IMR-90 (cell line): ENCODE data around the gene SDK1. TPM values are rescaled to one million over a fixed set of nuclear protein-coding genes. Genes with fewer than 3 reads are reported as not detected.

Experiments
- ATAC-seq: fragments of 200-7000 bp; cut with Tn5 transposase; 2 replicates; pipeline ENCODE4 v1.9.1; 2020; ENCODE audit warnings: low read depth, mild to moderate bottlenecking, moderate library complexity
- BruUV-seq: library from RNA; stranded (reverse); fragments of 400-500 nt; replicated peaks from 2 replicates; lab custom pipeline; 2021; lab: Mats Ljungman, UMichigan
- CTCF ChIA-PET: fragments of 300-600 bp; formaldehyde crosslinking; extraction: SDS; loops from one replicate; lab custom pipeline; 2021; ENCODE audit warnings: antibody characterized with exemption; lab: Yijun Ruan, JAX
- POLR2A ChIA-PET: fragments of 300-600 bp; sonication (Branson Sonifier 250); formaldehyde crosslinking; loops from one replicate; lab custom pipeline; 2022; ENCODE audit warnings: antibody characterized with exemption; ENCODE audit not compliant: unreplicated experiment; lab: Charles Lee
- DNase-seq: peaks from one replicate; pipeline ENCODE4 v3.0.0; 2013
- H2AFZ ChIP-seq: replicated peaks from 2 replicates; pipeline ENCODE3; 2013; ENCODE audit warnings: low read length, mild to moderate bottlenecking; ENCODE audit not compliant: poor library complexity
- H2AK5ac ChIP-seq: 2 replicates; pipeline ENCODE4 v1.6.1; 2013; ENCODE audit warnings: low read depth, low read length, inconsistent platforms
- H2AK9ac ChIP-seq: replicated peaks from 2 replicates; pipeline ENCODE3; 2013; ENCODE audit warnings: mild to moderate bottlenecking, low read depth, low read length, moderate library complexity; ENCODE audit not compliant: poor library complexity
- H2BK120ac ChIP-seq: 2 replicates; pipeline ENCODE4 v1.6.1; 2013; ENCODE audit warnings: low read depth, low read length, inconsistent platforms
- H2BK15ac ChIP-seq: 3 replicates; pipeline ENCODE4 v1.6.1; 2013; ENCODE audit warnings: low read depth, low read length, inconsistent platforms
- H2BK20ac ChIP-seq: 2 replicates; pipeline ENCODE4 v1.6.1; 2013; ENCODE audit warnings: low read depth, mild to moderate bottlenecking, inconsistent platforms, low read length, moderate library complexity
- H2BK5ac ChIP-seq: 2 replicates; pipeline ENCODE4 v1.6.1; 2013; ENCODE audit warnings: mild to moderate bottlenecking, low read depth, low read length, inconsistent platforms; ENCODE audit not compliant: poor library complexity, severe bottlenecking
- H3K14ac ChIP-seq: replicated peaks from 2 replicates; pipeline ENCODE4 v1.6.1; 2013; ENCODE audit warnings: low read depth, low read length, inconsistent platforms
- H3K18ac ChIP-seq: 2 replicates; pipeline ENCODE4 v1.6.1; 2013; ENCODE audit warnings: low read depth, low read length, control low read depth
- H3K23ac ChIP-seq: 2 replicates; pipeline ENCODE4 v1.6.1; 2013; ENCODE audit warnings: low read depth, low read length, inconsistent platforms
- H3K27ac ChIP-seq: 2 replicates; pipeline ENCODE4 v1.5.1; 2013; ENCODE audit warnings: mild to moderate bottlenecking, control low read depth, low read length; ENCODE audit not compliant: insufficient read depth
- H3K27me3 ChIP-seq: 2 replicates; pipeline ENCODE4 v1.6.1; 2013; ENCODE audit warnings: low read length; ENCODE audit not compliant: control insufficient read depth, insufficient read depth
- H3K36me3 ChIP-seq: 2 replicates; pipeline ENCODE4 v1.6.1; 2013; ENCODE audit warnings: low read length, mixed read lengths; ENCODE audit not compliant: control insufficient read depth, insufficient read depth
- H3K4ac ChIP-seq: 2 replicates; pipeline ENCODE4 v1.6.1; 2013; ENCODE audit warnings: low read depth, low read length, inconsistent platforms
- H3K4me1 ChIP-seq: 2 replicates; pipeline ENCODE4 v1.6.1; 2013; ENCODE audit warnings: low read length, mixed read lengths; ENCODE audit not compliant: control insufficient read depth, insufficient read depth
- H3K4me2 ChIP-seq: 2 replicates; pipeline ENCODE4 v1.6.1; 2013; ENCODE audit warnings: low read depth, mild to moderate bottlenecking, control low read depth, low read length, moderate library complexity
- H3K4me3 ChIP-seq: 2 replicates; pipeline ENCODE4 v1.5.1; 2013; ENCODE audit warnings: low read depth, mild to moderate bottlenecking, control low read depth, low read length, moderate library complexity; ENCODE audit not compliant: insufficient read depth
- H3K56ac ChIP-seq: 2 replicates; pipeline ENCODE4 v1.6.1; 2013; ENCODE audit warnings: low read length, inconsistent platforms; ENCODE audit not compliant: insufficient read depth; ENCODE audit errors: extremely low read depth
- H3K79me1 ChIP-seq, 2 experiments: 2 replicates each; pipeline ENCODE4 v1.6.1; 2013; ENCODE audit warnings: low read length in 2 of 2, inconsistent platforms in 1 of 2, low read depth in 1 of 2
- H3K9ac ChIP-seq: 2 replicates; pipeline ENCODE4 v1.6.1; 2013; ENCODE audit warnings: low read depth, low read length, control low read depth
- H3K9me1 ChIP-seq: 2 replicates; pipeline ENCODE4 v1.6.1; 2013; ENCODE audit warnings: low read length, inconsistent platforms; ENCODE audit not compliant: insufficient read depth
- H3K9me3 ChIP-seq: 2 replicates; pipeline ENCODE4 v1.6.1; 2013; ENCODE audit warnings: low read length; ENCODE audit not compliant: control insufficient read depth, insufficient read depth
- H4K20me1 ChIP-seq: 2 replicates; pipeline ENCODE4 v1.6.1; 2013; ENCODE audit warnings: low read length, inconsistent platforms; ENCODE audit not compliant: insufficient read depth
- H4K5ac ChIP-seq: 2 replicates; pipeline ENCODE4 v1.6.1; 2013; ENCODE audit warnings: mild to moderate bottlenecking, low read depth, low read length, control low read depth
- H4K8ac ChIP-seq, 2 experiments: 2 replicates each; pipeline ENCODE4 v1.6.1; 2013; ENCODE audit warnings: low read depth in 2 of 2, low read length in 2 of 2, control low read depth in 1 of 2, inconsistent platforms in 1 of 2
- H4K91ac ChIP-seq: 2 replicates; pipeline ENCODE4 v1.6.1; 2013; ENCODE audit warnings: low read depth, low read length, inconsistent platforms; ENCODE audit not compliant: insufficient read depth
- CEBPB ChIP-seq: IDR thresholded peaks from 2 replicates; pipeline ENCODE4 v1.6.1; 2012; ENCODE audit warnings: low read depth, low read length, improper control_type of control experiment
- CHD1 ChIP-seq: IDR thresholded peaks from 2 replicates; pipeline ENCODE4 v1.6.1; 2012; ENCODE audit warnings: low read depth, low read length, improper control_type of control experiment
- CTCF ChIP-seq: conservative IDR thresholded peaks from 2 replicates; pipeline ENCODE4 v1.5.1; 2012; ENCODE audit warnings: mild to moderate bottlenecking, low read depth, low read length, improper control_type of control experiment
- ELK1 ChIP-seq: fragments of 150-350 bp; IDR thresholded peaks from 2 replicates; pipeline ENCODE4 v1.6.1; 2016; ENCODE audit warnings: low read depth, mild to moderate bottlenecking, low read length, moderate library complexity, borderline replicate concordance
- MAFK ChIP-seq: IDR thresholded peaks from 2 replicates; pipeline ENCODE4 v1.6.1; 2012; ENCODE audit warnings: low read depth, low read length, improper control_type of control experiment
- MAZ ChIP-seq: IDR thresholded peaks from 2 replicates; pipeline ENCODE4 v1.6.1; 2012; ENCODE audit warnings: low read depth, mild to moderate bottlenecking, low read length, improper control_type of control experiment, moderate library complexity, borderline replicate concordance
- NFE2L2 ChIP-seq: fragments of 150-350 bp; IDR thresholded peaks from 2 replicates; pipeline ENCODE4 v1.6.1; 2016; ENCODE audit warnings: low read depth, mild to moderate bottlenecking, low read length
- POLR2A ChIP-seq: IDR thresholded peaks from 2 replicates; pipeline ENCODE4 v1.6.1; 2012; ENCODE audit warnings: mild to moderate bottlenecking, low read depth, low read length
- WGBS, 2 experiments: methylation state at CpG; one replicate each; pipeline versions ENCODE4 v1.1.5 to v1.1.7; 2013; ENCODE audit warnings: missing lambda C conversion rate in 2 of 2; ENCODE audit not compliant: insufficient read length in 1 of 2; ENCODE audit errors: extremely low coverage in 2 of 2; 5-methylcytosine and 5-hydroxymethylcytosine counted together
- dilution Hi-C: fragments of 300-500 bp; cut with HindIII; formaldehyde crosslinking; loops from one replicate; pipeline ENCODE4 v1.14.3; 2018; ENCODE audit warnings: low sequenced_read_pairs; ENCODE audit not compliant: unreplicated experiment
- in situ Hi-C: fragments of 300-500 bp; cut with MboI; formaldehyde crosslinking; loops from 3 replicates; pipeline ENCODE4 v1.14.3; 2019; ENCODE audit warnings: low sequenced_read_pairs, inconsistent platforms, mixed read lengths
- intact Hi-C: fragments of 100-400 bp; cut with micrococcal nuclease; formaldehyde crosslinking; loops from 2 replicates; pipeline ENCODE4 v1.10.0; 2022
- polyA plus RNA-seq, 3 experiments: library from polyadenylated mRNA; depleted of rRNA; stranded (reverse); fragments of >200 nt; gene quantifications; 2 replicates each; pipeline ENCODE4 v1.2.3, GENCODE V29; 2012; ENCODE audit warnings: low replicate concordance in 1 of 3
- total RNA-seq: library from RNA; depleted of rRNA; stranded (reverse); fragments of >200 nt; gene quantifications from 2 replicates; pipeline ENCODE4 v1.2.3, GENCODE V29; 2012
- TF ChIP-seq, protein P1 (sequence below): fragments of 150-350 bp; IDR thresholded peaks from 2 replicates; pipeline ENCODE4 v1.6.1; 2017; ENCODE audit warnings: mild to moderate bottlenecking, antibody characterized with exemption, low read length, low read depth

Gene SDK1
- total and polyA plus RNA-seq, 2 of the 4 experiments (the other 2 are of a cell fraction), result 1.5 to 1.6 TPM

GRCh38 chr7:3259711-3260400, 41.2 kb upstream of the SDK1 start (continued):
- TF ChIP-seq CEBPB (no peak), POLR2A (no peak)

DNA sequence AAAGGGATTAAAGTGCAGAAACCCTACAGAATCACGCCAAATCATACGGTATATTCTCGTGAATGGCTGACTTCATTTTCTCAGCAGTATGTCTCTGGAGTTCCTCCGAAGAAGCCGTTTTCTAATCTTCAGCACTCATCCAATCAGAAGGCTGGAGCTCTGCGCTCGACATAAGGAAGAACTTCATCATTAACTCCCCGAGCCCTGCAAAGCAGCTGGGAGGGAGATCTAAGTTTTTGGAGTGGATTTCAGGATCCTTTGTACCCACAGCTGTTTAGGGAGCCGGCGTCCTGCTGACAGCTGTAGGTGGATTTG, 40.7 kb upstream of the SDK1 start:
- Histone ChIP-seq H3K4me3 (peak overlapping the region; percentile 46; the same call in 1 of the 2 replicates), H3K9ac (peak overlapping the region; percentile 80), H4K5ac (no peak overlapping the region; the same call in 1 of the 2 replicates), H2AK9ac (no peak overlapping the region), H3K9me1 (no peaks in the 10 kb centered on the region), H3K23ac (no peak overlapping the region), H3K4me2 (peak overlapping the region; percentile 51; the same call in 1 of the 2 replicates), H3K4me1 (peaks cover 3% of the 10 kb centered on the region; the same call in 1 of the 2 replicates), H3K27ac (peak overlapping the region; percentile 66; the same call in 1 of the 2 replicates), H3K4ac (no peak overlapping the region), H2BK20ac (no peak overlapping the region), H4K20me1 (no peaks in the 10 kb centered on the region), H3K9me3 (peaks cover 3% of the 10 kb centered on the region; the same call in 1 of the 2 replicates), H2AFZ (peak overlapping the region; percentile 52), H4K8ac (no peak overlapping the region), H2BK5ac (no peak overlapping the region), H3K36me3 (no peaks in the 10 kb centered on the region), H3K56ac (no peak overlapping the region), H4K91ac (no peak overlapping the region), H3K79me1 (no peaks in the 10 kb centered on the region), H3K14ac (no peak overlapping the region), H3K18ac (no peak overlapping the region; the same call in 1 of the 2 replicates), H2BK15ac (no peak overlapping the region), H3K27me3 (peaks cover 4% of the 10 kb centered on the region; the same call in 1 of the 2 replicates), H2BK120ac (no peak overlapping the region), H2AK5ac (no peak overlapping the region)
- intact Hi-C loops, result no loop called here
- CTCF ChIA-PET, result interaction anchor here (0.7 kb wide), 1 partner anchor 616 kb away, joined by 4 read pairs; no protein-coding TSS in a partner anchor
- DNase-seq (peak; percentile 41), ATAC-seq (peak; percentile 94)
- dilution Hi-C loops, result no loop called here
- no CpG with 5 or more reads among the region's 10 CpGs for WGBS, 2 experiments
- POLR2A ChIA-PET, result no interaction called here
- TF ChIP-seq POLR2A (no peak), MAFK (no peak), CHD1 (no peak), MAZ (no peak), NFE2L2 (no peak), ELK1 (no peak), CTCF (no peak)
- TF ChIP-seq, protein P1, sequence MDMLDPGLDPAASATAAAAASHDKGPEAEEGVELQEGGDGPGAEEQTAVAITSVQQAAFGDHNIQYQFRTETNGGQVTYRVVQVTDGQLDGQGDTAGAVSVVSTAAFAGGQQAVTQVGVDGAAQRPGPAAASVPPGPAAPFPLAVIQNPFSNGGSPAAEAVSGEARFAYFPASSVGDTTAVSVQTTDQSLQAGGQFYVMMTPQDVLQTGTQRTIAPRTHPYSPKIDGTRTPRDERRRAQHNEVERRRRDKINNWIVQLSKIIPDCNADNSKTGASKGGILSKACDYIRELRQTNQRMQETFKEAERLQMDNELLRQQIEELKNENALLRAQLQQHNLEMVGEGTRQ, result no peak
- BruUV-seq, result no TSS peak
- in situ Hi-C loops, result no loop called here
